Stromal cell of bone marrow (primary cell): Measurements from ENCODE around the gene BRD7.
"Not testable (repeated sequence)": the region's sequence is repeated elsewhere in the genome, so short reads cannot be mapped to it uniquely, and the experiment has no call there.

Source experiments
- DNase-seq: peaks from one replicate; pipeline ENCODE4 v3.0.0-alpha.2; 2012; ENCODE audit warnings: low read depth

BRD7 gene

DNA sequence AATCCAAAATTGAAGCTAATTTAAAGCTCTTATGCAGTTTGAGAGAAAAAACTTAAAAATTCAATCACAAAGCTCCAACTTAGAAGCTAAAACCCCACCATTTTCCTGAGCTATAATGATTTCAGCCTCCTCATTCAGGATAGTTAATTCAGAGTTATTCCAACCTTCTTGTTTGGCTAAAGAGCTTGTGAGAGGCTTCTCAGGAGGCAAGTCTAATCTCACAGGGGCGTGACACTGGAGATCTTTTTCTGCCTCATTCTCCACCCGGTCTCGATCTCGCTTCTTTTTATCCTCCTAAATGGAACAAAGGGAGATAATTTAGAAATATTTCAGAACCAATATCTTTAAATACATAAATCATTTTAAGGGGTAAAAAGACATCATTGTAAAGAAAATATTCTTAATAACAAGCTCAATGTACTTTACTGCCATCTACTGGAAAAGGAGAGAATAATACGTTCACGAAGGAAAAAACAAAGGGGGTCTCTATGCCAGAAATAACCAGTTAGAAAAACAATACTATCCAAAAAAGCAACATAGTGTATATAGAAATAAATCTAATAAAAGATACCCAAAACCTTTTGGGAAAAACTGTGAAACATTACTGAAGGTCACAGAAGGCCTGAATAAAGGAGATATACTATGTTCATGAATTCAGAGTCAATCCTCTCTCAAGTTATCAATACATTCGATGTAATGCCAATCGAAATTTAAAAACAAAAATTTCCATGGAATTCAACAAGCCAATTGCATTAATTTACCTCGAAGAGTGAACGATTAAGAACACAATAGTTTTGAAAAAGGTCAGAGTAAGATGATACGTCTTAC lies 13.9 kb downstream of the BRD7 start:
- no peak for DNase-seq

DNA sequence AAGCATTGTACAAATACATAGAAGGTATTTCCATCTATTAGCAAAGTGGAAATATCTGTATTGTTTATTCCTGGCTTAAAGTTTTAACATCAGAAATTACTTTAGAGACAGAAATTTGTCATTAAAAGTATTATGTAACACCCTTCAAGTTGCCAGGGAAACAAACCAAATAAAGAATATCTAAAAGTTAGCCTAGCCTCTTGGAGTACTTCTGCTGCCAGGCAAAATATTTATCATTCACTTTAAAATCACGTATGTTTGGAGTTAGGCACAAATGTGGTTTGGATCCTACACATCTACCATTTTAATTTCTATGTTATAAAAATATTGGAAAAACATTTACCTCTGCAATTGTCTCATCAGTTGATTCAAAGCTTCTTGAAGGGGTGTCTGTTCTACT lies 14.7 kb downstream of the BRD7 start:
- no peak for DNase-seq

GRCh38 chr16:50351952-50352351 lies 16.8 kb downstream of the BRD7 start:
- no peak for DNase-seq

DNA sequence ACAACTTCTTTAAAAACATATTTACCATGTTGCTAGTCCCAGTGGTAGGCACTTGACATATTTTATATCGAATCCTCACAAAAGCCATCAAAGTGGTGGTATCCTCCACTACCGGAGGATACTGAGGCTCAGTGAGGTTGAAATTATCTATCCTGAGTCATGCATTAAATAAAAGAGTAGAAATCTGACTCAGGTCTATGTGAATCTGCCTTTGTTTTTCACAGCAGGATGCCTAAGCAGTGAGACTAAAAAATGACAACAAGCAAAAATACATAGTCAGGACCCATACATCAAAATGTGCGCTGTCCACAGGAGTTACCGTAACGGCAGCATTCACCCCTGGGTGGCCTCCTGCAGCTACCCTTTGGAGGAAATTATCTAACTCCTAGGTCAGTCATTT lies 17.7 kb downstream of the BRD7 start:
- no peak for DNase-seq

- DNase-seq, result not testable (repeated sequence)
Measured at GRCh38 chr16:50345210-50345609, 23.6 kb downstream of the BRD7 start.

DNA sequence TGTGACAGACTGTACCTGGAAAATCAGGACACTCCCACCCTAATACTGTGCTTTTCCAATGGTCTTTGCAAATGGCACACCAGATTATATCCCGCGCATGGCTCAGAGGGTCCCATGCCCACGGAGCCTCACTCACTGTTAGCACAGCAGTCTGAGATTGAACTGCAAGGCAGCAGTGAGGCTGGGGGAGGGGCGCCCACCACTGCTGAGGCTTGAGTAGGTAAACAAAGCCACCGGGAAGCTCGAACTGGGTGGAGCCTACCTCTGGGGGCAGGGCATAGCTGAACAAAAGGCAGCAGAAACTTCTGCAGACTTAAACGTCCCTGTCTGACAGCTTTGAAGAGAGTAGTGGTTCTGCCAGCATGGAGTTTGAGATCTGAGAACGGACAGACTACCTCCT lies 25.2 kb downstream of the BRD7 start:
- not testable (repeated sequence) for DNase-seq

- DNase-seq, result no peak
Measured at GRCh38 chr16:50340578-50340977, 28.2 kb downstream of the BRD7 start.

GRCh38 chr16:50338371-50339231 lies 30.2 kb downstream of the BRD7 start:
- no peak for DNase-seq

DNA sequence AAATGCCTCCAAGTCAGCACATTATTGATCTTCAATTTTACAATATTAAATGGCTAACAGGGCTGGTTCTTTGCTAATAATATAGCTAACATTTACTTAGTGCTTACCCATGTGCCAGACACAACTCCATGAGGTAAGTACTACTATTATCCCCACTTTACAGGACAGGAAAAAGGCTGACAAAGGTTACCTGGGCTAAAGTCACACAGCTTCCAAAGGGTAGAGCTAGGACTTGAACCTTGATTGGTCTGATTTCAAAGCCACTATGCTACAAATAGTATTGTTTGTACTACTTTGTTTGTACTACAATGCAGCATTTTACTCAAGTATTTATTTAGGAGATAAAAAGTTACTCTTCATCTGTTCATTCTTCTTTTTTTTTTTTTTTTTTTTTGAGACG lies 31.9 kb downstream of the BRD7 start:
- DNase-seq, result no peak

GRCh38 chr16:50335196-50335958 lies 33.4 kb downstream of the BRD7 start:
- no peak for DNase-seq

GRCh38 chr16:50334106-50334975 lies 34.4 kb downstream of the BRD7 start:
- DNase-seq, result no peak

GRCh38 chr16:50332599-50332998 lies 36.2 kb downstream of the BRD7 start:
- no peak for DNase-seq

GRCh38 chr16:50331570-50331969 lies 37.2 kb downstream of the BRD7 start:
- DNase-seq, result no peak

DNA sequence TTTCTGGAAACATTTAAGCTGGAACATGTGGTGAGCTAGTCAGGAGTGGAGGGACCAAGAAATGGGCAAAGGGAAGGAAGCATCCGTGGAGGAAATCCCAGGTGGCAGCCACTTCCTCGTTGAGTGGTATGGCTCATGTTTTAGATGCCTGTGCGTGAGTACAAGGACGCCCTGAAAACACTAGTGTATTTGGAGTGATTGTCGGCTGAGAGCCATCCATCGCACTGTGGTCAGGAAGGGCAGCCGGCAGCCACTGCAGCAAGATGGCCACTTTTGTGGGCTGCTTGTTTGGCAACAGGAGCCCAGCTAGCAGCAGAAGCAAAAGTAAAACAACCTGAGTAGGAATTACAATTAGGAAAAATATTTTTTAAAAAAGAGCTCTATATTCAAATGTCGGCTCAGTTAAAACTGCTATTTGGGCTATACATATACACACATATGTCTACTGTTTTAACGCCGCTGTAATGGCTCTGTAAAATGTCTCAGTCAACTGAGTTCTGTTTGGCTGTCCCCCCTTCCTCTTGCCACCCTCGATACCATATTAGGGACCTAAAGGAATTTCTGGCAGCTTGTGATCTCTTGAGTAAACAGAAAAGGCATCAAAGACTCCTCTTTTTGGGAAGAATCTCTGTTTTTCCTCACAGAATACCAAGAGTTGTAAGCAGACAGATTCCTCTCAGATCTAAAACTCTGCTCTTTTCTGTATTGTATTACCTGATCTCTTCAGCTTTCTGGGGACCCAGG lies 39.2 kb downstream of the BRD7 start:
- no peak for DNase-seq

GRCh38 chr16:50326835-50327465 lies 41.8 kb downstream of the BRD7 start:
- no peak for DNase-seq

GRCh38 chr16:50326264-50326663 lies 42.5 kb downstream of the BRD7 start:
- DNase-seq, result no peak

- DNase-seq, result no peak
Measured at GRCh38 chr16:50324345-50324744, 44.4 kb downstream of the BRD7 start.

- DNase-seq, result no peak
Measured at GRCh38 chr16:50323335-50324011, 45.3 kb downstream of the BRD7 start.

DNA sequence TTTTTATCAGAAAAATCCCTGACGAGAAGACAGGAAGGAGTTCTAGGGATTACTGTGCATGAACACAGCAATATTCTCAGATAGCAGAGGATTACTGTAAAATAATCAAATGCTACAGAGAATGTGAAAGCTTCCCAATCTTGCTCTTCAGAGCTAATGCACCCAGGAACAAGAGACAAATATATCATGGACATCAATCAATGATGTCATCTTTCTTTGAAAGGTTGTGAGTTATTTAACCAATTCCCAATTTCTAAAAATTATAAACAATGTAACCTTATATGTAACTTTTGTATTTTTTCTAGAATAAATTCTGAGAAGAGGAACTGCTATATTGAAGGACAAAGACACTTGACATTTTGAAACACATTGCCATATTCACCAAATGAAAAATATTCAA lies 46.5 kb downstream of the BRD7 start:
- DNase-seq, result no peak

GRCh38 chr16:50320310-50320709 lies 48.5 kb downstream of the BRD7 start:
- DNase-seq, result no peak
